NT2/D1 (cell line): Measurements from ENCODE around the gene CSK.

ENCODE experiments used
- SUZ12 ChIP-seq: IDR thresholded peaks from 2 replicates; pipeline ENCODE4 v1.6.1; 2011; ENCODE audit not compliant: insufficient read length, insufficient read depth; ENCODE audit errors: extremely low read depth
- YY1 ChIP-seq: IDR thresholded peaks from 2 replicates; pipeline ENCODE4 v1.6.1; 2011; ENCODE audit not compliant: insufficient read length, insufficient read depth
- ZNF274 ChIP-seq: IDR thresholded peaks from 2 replicates; pipeline ENCODE4 v1.6.1; 2011; ENCODE audit warnings: mild to moderate bottlenecking, low read depth, low read length

- TF ChIP-seq ZNF274: no peak
- TF ChIP-seq YY1: no peak
- no peak for TF ChIP-seq SUZ12
Observed at GRCh38 chr15:74763416-74763815, 18.5 kb upstream of the CSK start.
